LNCaP clone FGC (cell line): ENCODE measurements around the gene MIEN1.
A peak's percentile ranks its signal among the peaks of the same experiment; 100 is the strongest.

ENCODE experiments used
- DNase-seq: peaks from one replicate; pipeline ENCODE4 v3.0.0-alpha.2; 2011; ENCODE audit warnings: low read depth
- H3K4me3 ChIP-seq: 2 replicates; pipeline ENCODE4 v1.5.1; 2011; ENCODE audit warnings: mild to moderate bottlenecking, low read depth, low read length, control low read depth
- TF ChIP-seq, protein P1 (sequence below): IDR thresholded peaks from 2 replicates; pipeline ENCODE4 v1.5.1; 2012; ENCODE audit warnings: mild to moderate bottlenecking; ENCODE audit not compliant: control insufficient read depth, insufficient read depth; ENCODE audit errors: extremely low read depth

The MIEN1 gene

DNA sequence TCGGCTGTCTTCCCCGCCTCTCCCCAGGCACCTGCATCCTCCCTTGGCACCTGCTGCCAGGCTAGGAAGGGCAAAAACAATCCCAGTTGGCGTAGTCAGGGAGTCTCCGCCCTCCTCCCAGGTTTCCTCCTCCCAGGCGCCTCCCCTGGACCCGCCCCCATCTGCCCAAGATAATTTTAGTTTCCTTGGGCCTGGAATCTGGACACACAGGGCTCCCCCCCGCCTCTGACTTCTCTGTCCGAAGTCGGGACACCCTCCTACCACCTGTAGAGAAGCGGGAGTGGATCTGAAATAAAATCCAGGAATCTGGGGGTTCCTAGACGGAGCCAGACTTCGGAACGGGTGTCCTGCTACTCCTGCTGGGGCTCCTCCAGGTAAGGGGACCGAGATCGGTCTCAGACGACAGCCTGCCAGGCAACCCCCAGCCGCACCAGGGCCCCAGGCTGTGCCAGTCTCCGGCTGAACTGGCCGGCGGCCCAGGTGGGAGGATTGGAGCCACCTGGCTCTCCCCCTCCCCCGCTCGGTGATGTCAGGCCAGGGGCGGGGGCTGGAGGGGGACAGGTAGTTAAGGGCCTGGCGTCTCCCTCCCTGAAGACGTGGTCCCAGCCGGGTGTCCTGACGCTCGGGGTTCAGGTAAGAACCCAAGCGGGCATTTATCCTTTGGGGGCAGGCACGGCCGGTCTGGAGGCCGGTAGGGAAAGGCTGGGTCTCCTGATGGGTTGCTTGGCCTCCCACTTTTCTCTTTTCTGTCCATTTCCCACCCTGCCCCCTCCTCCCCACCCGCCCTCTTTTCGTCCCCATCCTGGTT lies 7.6 kb upstream of the MIEN1 start, which contains the start of gene GRB7:
Gene GRB7, plus strand, starts transcription at position 179 of the 808 bp plus-strand sequence. CDS start 4,364 bp downstream, outside the sequence.
- DNase-seq = peak; percentile 79
- TF ChIP-seq, protein P1, sequence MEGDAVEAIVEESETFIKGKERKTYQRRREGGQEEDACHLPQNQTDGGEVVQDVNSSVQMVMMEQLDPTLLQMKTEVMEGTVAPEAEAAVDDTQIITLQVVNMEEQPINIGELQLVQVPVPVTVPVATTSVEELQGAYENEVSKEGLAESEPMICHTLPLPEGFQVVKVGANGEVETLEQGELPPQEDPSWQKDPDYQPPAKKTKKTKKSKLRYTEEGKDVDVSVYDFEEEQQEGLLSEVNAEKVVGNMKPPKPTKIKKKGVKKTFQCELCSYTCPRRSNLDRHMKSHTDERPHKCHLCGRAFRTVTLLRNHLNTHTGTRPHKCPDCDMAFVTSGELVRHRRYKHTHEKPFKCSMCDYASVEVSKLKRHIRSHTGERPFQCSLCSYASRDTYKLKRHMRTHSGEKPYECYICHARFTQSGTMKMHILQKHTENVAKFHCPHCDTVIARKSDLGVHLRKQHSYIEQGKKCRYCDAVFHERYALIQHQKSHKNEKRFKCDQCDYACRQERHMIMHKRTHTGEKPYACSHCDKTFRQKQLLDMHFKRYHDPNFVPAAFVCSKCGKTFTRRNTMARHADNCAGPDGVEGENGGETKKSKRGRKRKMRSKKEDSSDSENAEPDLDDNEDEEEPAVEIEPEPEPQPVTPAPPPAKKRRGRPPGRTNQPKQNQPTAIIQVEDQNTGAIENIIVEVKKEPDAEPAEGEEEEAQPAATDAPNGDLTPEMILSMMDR = no peak
- peak within 1 kb of the TSS; percentile 78 for H3K4me3 ChIP-seq

DNA sequence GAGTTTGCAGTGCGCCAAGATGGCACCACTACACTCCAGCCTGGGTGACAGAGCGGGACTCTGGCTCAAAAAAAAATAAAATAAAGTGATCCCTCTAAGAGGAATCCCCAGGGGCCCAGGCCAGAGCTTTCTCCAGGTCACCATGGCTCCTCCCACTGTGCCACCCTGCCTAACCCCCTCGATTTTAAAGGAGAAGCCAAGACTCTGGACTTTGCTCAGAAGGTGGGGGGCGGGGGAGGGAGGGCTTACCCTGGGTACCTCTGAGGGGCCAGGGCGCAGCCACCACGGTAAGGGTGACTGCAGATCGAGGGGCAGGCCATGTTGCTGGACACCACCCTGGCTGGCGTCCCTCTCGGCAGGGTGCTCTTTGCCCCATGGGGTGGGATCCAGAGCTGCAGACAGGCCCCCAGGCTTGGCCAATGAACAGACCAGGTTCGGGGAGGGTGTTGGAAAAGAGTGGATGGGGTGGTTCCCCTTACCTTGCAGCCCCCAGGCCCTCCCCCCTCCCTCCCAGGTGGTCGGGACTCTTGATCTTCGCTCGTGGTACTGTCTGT lies 7.0 kb upstream of the MIEN1 start:
- peak overlapping the region; percentile 78 for H3K4me3 ChIP-seq
- no peak for DNase-seq
- TF ChIP-seq, protein P1 = no peak

GRCh38 chr17:39736319-39737165 lies 6.2 kb upstream of the MIEN1 start:
- TF ChIP-seq, protein P1 = no peak
- DNase-seq = no peak
- H3K4me3 ChIP-seq = no peak overlapping the region

GRCh38 chr17:39735882-39736281 lies 5.5 kb upstream of the MIEN1 start:
- TF ChIP-seq, protein P1 = no peak
- no peak overlapping the region for H3K4me3 ChIP-seq
- no peak for DNase-seq

GRCh38 chr17:39732586-39732985 lies 2.3 kb upstream of the MIEN1 start:
- no peak overlapping the region for H3K4me3 ChIP-seq
- no peak for DNase-seq
- TF ChIP-seq, protein P1 = no peak

GRCh38 chr17:39729280-39729851 lies 966 bp downstream of the MIEN1 start:
- TF ChIP-seq, protein P1 = no peak
- H3K4me3 ChIP-seq = peak overlapping the region; percentile 84
- DNase-seq = no peak
